ENCODE results near the gene ZCCHC10. TPM values are rescaled to one million over a fixed set of nuclear protein-coding genes. Genes with fewer than 3 reads are reported as not detected.

Gene ZCCHC10
- total and polyA plus RNA-seq, 9 of the 15 experiments (the other 6 are each of a cell fraction or from before 2014, with no cell fraction given), result 11.9 to 146 (median 51.8) TPM

DNA sequence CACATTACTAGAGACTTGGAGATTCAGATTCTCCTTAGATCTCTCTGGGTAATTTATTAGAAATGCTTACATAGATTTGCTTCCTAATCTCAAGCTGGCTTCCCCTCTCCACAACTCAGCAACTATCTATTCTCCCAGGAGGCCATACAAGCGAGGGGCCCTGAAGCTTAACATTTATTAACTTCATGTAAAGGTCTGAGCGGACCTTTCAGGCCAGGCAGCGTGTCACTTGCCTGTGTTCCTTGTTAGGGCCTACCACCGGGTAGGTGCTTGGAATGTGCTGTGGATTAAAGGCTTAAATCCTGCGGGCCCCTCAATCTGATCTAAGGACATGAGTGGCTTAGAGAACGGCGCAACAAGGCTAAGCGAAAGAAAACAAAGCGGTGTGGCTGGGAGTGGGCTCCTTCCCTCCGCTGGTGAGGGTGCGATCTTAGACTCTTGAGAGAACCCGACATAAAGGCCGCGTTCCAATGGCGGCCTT, 24.8 kb upstream of the ZCCHC10 start (continued):
- TF ChIP-seq, protein P1, sequence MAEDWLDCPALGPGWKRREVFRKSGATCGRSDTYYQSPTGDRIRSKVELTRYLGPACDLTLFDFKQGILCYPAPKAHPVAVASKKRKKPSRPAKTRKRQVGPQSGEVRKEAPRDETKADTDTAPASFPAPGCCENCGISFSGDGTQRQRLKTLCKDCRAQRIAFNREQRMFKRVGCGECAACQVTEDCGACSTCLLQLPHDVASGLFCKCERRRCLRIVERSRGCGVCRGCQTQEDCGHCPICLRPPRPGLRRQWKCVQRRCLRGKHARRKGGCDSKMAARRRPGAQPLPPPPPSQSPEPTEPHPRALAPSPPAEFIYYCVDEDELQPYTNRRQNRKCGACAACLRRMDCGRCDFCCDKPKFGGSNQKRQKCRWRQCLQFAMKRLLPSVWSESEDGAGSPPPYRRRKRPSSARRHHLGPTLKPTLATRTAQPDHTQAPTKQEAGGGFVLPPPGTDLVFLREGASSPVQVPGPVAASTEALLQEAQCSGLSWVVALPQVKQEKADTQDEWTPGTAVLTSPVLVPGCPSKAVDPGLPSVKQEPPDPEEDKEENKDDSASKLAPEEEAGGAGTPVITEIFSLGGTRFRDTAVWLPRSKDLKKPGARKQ (CRISPR knock-in tag; IDR thresholded peaks at IDR 0.05), result no peak
- TF ChIP-seq, protein P2, sequence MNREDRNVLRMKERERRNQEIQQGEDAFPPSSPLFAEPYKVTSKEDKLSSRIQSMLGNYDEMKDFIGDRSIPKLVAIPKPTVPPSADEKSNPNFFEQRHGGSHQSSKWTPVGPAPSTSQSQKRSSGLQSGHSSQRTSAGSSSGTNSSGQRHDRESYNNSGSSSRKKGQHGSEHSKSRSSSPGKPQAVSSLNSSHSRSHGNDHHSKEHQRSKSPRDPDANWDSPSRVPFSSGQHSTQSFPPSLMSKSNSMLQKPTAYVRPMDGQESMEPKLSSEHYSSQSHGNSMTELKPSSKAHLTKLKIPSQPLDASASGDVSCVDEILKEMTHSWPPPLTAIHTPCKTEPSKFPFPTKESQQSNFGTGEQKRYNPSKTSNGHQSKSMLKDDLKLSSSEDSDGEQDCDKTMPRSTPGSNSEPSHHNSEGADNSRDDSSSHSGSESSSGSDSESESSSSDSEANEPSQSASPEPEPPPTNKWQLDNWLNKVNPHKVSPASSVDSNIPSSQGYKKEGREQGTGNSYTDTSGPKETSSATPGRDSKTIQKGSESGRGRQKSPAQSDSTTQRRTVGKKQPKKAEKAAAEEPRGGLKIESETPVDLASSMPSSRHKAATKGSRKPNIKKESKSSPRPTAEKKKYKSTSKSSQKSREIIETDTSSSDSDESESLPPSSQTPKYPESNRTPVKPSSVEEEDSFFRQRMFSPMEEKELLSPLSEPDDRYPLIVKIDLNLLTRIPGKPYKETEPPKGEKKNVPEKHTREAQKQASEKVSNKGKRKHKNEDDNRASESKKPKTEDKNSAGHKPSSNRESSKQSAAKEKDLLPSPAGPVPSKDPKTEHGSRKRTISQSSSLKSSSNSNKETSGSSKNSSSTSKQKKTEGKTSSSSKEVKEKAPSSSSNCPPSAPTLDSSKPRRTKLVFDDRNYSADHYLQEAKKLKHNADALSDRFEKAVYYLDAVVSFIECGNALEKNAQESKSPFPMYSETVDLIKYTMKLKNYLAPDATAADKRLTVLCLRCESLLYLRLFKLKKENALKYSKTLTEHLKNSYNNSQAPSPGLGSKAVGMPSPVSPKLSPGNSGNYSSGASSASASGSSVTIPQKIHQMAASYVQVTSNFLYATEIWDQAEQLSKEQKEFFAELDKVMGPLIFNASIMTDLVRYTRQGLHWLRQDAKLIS (CRISPR knock-in tag; IDR thresholded peaks at IDR 0.05), result 0 out of 2 replicates have a peak, but pooled peaks have one; percentile 19
- TF ChIP-seq JUN (IDR thresholded peaks at IDR 0.05; ENCODE audit: borderline replicate concordance, low read depth, low read length), result no peak
- 0 out of 2 replicates have a peak, but pooled peaks have one; percentile 12 for TF ChIP-seq JUN (CRISPR knock-in tag; IDR thresholded peaks at IDR 0.05; ENCODE audit: borderline replicate concordance)
- TF ChIP-seq, protein P3, sequence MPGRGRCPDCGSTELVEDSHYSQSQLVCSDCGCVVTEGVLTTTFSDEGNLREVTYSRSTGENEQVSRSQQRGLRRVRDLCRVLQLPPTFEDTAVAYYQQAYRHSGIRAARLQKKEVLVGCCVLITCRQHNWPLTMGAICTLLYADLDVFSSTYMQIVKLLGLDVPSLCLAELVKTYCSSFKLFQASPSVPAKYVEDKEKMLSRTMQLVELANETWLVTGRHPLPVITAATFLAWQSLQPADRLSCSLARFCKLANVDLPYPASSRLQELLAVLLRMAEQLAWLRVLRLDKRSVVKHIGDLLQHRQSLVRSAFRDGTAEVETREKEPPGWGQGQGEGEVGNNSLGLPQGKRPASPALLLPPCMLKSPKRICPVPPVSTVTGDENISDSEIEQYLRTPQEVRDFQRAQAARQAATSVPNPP (IDR thresholded peaks at IDR 0.05; ENCODE audit: borderline replicate concordance, insufficient read depth, insufficient read length), result no peak
- no peak for TF ChIP-seq ZNF354B (CRISPR knock-in tag; IDR thresholded peaks at IDR 0.05)
- no peak for TF ChIP-seq BACH1 (tag; IDR thresholded peaks at IDR 0.05)
- peak; percentile 46; the same call in 1 of the 2 replicates for TF ChIP-seq ZBTB1 (CRISPR knock-in tag; IDR thresholded peaks at IDR 0.05; ENCODE audit: borderline replicate concordance, low read depth)
- no peak for TF ChIP-seq CBX1 (IDR thresholded peaks at IDR 0.05; ENCODE audit: low read depth)
- 0 out of 2 replicates have a peak, but pooled peaks have one; percentile 34 for TF ChIP-seq IRF2 (CRISPR knock-in tag; IDR thresholded peaks at IDR 0.05)
- TF ChIP-seq, protein P4, sequence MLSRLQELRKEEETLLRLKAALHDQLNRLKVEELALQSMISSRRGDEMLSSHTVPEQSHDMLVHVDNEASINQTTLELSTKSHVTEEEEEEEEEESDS (CRISPR knock-in tag; IDR thresholded peaks at IDR 0.05), result no peak
- TF ChIP-seq, protein P5, sequence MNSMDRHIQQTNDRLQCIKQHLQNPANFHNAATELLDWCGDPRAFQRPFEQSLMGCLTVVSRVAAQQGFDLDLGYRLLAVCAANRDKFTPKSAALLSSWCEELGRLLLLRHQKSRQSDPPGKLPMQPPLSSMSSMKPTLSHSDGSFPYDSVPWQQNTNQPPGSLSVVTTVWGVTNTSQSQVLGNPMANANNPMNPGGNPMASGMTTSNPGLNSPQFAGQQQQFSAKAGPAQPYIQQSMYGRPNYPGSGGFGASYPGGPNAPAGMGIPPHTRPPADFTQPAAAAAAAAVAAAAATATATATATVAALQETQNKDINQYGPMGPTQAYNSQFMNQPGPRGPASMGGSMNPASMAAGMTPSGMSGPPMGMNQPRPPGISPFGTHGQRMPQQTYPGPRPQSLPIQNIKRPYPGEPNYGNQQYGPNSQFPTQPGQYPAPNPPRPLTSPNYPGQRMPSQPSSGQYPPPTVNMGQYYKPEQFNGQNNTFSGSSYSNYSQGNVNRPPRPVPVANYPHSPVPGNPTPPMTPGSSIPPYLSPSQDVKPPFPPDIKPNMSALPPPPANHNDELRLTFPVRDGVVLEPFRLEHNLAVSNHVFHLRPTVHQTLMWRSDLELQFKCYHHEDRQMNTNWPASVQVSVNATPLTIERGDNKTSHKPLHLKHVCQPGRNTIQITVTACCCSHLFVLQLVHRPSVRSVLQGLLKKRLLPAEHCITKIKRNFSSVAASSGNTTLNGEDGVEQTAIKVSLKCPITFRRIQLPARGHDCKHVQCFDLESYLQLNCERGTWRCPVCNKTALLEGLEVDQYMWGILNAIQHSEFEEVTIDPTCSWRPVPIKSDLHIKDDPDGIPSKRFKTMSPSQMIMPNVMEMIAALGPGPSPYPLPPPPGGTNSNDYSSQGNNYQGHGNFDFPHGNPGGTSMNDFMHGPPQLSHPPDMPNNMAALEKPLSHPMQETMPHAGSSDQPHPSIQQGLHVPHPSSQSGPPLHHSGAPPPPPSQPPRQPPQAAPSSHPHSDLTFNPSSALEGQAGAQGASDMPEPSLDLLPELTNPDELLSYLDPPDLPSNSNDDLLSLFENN (IDR thresholded peaks at IDR 0.05; ENCODE audit: low read depth in 2 of 2, low read length in 2 of 2), result no peak
- no peak for TF ChIP-seq TBP (optimal IDR thresholded peaks at IDR 0.05; ENCODE audit: low read depth, low read length)
- TF ChIP-seq, protein P6, sequence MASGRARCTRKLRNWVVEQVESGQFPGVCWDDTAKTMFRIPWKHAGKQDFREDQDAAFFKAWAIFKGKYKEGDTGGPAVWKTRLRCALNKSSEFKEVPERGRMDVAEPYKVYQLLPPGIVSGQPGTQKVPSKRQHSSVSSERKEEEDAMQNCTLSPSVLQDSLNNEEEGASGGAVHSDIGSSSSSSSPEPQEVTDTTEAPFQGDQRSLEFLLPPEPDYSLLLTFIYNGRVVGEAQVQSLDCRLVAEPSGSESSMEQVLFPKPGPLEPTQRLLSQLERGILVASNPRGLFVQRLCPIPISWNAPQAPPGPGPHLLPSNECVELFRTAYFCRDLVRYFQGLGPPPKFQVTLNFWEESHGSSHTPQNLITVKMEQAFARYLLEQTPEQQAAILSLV (tag; IDR thresholded peaks at IDR 0.05), result no peak
- TF ChIP-seq NR2C2 (CRISPR knock-in tag; IDR thresholded peaks at IDR 0.05), result no peak
- no peak for TF ChIP-seq NR2C2 (tag; IDR thresholded peaks at IDR 0.05)
